ENCODE results near the gene FAM32A. TPM values are rescaled to one million over a fixed set of nuclear protein-coding genes. Genes with fewer than 3 reads are reported as not detected.

Gene FAM32A
- total RNA-seq, 6 donors from 2014 or later, result 47.1 to 84.8 (median 58.5) TPM

DNA sequence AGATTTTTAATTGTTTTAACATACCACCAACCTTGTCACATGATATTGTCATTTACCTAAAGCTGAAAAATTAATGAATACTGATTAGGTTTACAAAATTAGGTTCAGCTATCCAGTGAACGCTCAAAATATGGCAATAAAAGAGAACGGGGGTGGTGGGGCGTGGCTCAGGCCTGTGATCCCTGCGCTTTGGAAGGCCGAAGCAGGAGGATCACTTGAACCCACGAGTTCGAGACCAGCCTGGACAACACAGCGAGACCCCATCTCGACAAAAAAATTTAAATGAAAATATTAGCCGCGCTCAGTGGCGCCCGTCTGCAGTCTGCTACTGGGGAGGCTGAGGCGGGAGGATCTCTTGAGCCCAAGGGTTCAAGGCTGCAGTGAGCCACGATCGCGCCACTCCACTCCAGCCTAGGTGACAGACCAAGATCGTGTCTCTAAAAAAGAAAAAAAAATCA, 516 bp upstream of the FAM32A start:
- ATAC-seq (ENCODE audit: low FRiP score in 2 of 2), result peak in 1 of 2 donors; percentile 9
- no peak for DNase-seq
- peak overlapping the region in 3 of 4 donors; percentile 84 to 98 (median 84) for H3K4me3 ChIP-seq
- TF ChIP-seq POLR2AphosphoS5 (IDR thresholded peaks at IDR 0.05), result no peak
- no peak for TF ChIP-seq POLR2A (IDR thresholded peaks at IDR 0.05)
- TF ChIP-seq, protein P1, sequence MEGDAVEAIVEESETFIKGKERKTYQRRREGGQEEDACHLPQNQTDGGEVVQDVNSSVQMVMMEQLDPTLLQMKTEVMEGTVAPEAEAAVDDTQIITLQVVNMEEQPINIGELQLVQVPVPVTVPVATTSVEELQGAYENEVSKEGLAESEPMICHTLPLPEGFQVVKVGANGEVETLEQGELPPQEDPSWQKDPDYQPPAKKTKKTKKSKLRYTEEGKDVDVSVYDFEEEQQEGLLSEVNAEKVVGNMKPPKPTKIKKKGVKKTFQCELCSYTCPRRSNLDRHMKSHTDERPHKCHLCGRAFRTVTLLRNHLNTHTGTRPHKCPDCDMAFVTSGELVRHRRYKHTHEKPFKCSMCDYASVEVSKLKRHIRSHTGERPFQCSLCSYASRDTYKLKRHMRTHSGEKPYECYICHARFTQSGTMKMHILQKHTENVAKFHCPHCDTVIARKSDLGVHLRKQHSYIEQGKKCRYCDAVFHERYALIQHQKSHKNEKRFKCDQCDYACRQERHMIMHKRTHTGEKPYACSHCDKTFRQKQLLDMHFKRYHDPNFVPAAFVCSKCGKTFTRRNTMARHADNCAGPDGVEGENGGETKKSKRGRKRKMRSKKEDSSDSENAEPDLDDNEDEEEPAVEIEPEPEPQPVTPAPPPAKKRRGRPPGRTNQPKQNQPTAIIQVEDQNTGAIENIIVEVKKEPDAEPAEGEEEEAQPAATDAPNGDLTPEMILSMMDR (IDR thresholded peaks at IDR 0.05), result no peak
- TF ChIP-seq EP300 (IDR thresholded peaks at IDR 0.05), result no peak
- peaks cover 1 to 25% (median 15%) of the 10 kb centered on the region in 4 donors for H3K36me3 ChIP-seq
- H3K27me3 ChIP-seq, result no peaks in the 10 kb centered on the region
- H3K9me3 ChIP-seq, result no peaks in the 10 kb centered on the region
- peak overlapping the region in 3 of 4 donors; percentile 86 to 91 (median 91) for H3K27ac ChIP-seq
- H3K4me1 ChIP-seq, result peaks cover 15 to 35% (median 23%) of the 10 kb centered on the region in 4 donors
- 48 to 49% methylated on average over 18 of the region's 18 CpGs for WGBS, 2 donors

DNA sequence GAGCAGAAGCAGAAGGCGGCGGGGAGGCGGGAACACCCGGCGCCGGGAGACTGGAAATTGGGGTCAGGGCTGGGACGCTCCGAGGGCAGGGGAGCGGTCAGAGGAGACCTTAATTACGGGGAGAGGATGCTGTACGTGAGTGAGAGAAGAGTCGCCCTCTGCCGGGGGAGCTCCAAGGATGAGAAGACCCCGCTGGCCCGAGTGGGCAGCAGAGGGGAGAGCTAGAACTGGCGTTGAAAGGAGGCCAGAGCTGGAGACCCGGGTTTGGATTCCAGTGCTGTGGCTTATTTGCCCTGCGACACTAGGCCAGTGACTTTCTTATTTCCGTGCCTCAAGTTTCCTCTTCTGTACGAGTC, 536 bp downstream of the FAM32A start:
- peak in 1 of 2 donors; percentile 39 for DNase-seq
- WGBS, 2 donors, result 0 to 1% methylated on average over 20 of the region's 20 CpGs
- TF ChIP-seq, protein P1 (IDR thresholded peaks at IDR 0.05), result peak in 2 of 6 experiments; percentile 20 to 28
- no peak for TF ChIP-seq POLR2A (IDR thresholded peaks at IDR 0.05)
- no peak for TF ChIP-seq POLR2AphosphoS5 (IDR thresholded peaks at IDR 0.05)
- TF ChIP-seq EP300 (IDR thresholded peaks at IDR 0.05), result no peak
- Histone ChIP-seq H3K36me3 (peaks cover 12 to 36% (median 25%) of the 10 kb centered on the region in 4 donors), H3K27me3 (no peaks in the 10 kb centered on the region), H3K4me1 (peaks cover 15 to 35% (median 23%) of the 10 kb centered on the region in 4 donors), H3K27ac (peak overlapping the region; percentile 75 to 91 (median 88)), H3K9me3 (no peaks in the 10 kb centered on the region), H3K4me3 (peak overlapping the region; percentile 84 to 98 (median 90))
- peak; percentile 44 to 48 for ATAC-seq (ENCODE audit: low FRiP score in 2 of 2)

DNA sequence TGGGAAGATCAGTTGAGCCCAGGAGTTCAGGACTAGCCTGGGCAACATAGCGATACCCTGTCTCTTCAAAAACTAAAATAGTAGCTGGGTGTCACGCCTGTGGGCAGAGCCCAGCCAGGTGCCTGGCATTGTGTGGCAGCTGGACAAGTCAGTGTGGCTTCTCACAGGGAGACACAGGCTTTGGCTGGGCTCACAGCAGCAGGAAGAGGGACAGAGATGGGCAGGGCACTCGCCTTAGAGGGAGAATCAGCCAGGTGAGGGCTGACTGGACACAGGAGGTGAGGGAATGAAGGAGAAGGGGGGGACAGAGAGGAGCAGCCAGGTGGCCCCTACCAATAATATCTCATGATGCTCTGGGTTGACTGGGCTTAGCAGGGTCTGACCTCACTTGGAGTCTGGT, 3.3 kb downstream of the FAM32A start:
- Histone ChIP-seq H3K4me3 (no peak overlapping the region), H3K36me3 (peaks cover 19 to 64% (median 45%) of the 10 kb centered on the region in 4 donors), H3K27me3 (no peaks in the 10 kb centered on the region), H3K9me3 (no peaks in the 10 kb centered on the region), H3K27ac (no peak overlapping the region), H3K4me1 (peaks cover 12 to 35% (median 20%) of the 10 kb centered on the region in 4 donors)
- TF ChIP-seq EP300 (IDR thresholded peaks at IDR 0.05), result no peak
- TF ChIP-seq, protein P1 (IDR thresholded peaks at IDR 0.05), result no peak
- no peak for TF ChIP-seq POLR2A (IDR thresholded peaks at IDR 0.05)
- no peak for TF ChIP-seq POLR2AphosphoS5 (IDR thresholded peaks at IDR 0.05)
- DNase-seq, result no peak
- 90 to 94% methylated on average over 3 of the region's 3 CpGs for WGBS, 2 donors
- no peak for ATAC-seq (ENCODE audit: low FRiP score in 2 of 2)

DNA sequence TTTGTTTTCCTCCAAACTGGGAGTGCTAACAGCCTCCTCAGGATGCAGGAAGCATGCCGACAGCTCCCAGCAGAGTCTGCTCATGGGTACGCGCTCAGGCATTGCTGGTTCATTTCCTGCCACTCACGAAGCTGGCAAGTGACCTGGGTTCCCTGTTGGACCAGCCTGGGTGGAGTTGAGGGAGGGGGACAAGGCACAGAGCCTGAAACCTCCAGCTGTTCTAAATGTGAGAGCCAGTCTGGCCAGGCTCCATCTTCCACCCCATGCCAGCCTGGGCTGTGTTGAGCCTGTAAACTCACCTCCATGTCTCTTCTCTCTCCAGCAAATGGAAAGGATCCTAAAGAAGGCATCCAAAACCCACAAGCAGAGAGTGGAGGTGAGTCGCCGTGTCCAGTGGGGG, 5.0 kb downstream of the FAM32A start:
- ATAC-seq (ENCODE audit: low FRiP score in 2 of 2), result no peak
- H3K36me3 ChIP-seq, result peaks cover 19 to 65% (median 45%) of the 10 kb centered on the region in 4 donors

More for the DNA sequence above, 5.0 kb downstream of the FAM32A start:
- no peaks in the 10 kb centered on the region for H3K27me3 ChIP-seq
- 79 to 92% methylated on average over 6 of the region's 6 CpGs for WGBS, 2 donors
- no peaks in the 10 kb centered on the region for H3K9me3 ChIP-seq
- TF ChIP-seq, protein P1 (IDR thresholded peaks at IDR 0.05), result no peak
- no peak for TF ChIP-seq EP300 (IDR thresholded peaks at IDR 0.05)
- no peak for TF ChIP-seq POLR2A (IDR thresholded peaks at IDR 0.05)
- TF ChIP-seq POLR2AphosphoS5 (IDR thresholded peaks at IDR 0.05), result no peak
- H3K4me1 ChIP-seq, result peaks cover 12 to 30% (median 17%) of the 10 kb centered on the region in 4 donors
- DNase-seq, result no peak
- no peak overlapping the region for H3K4me3 ChIP-seq
- H3K27ac ChIP-seq, result no peak overlapping the region

Measured in upper lobe of left lung (tissue), 6 donors.